HG03520 (cell line): Measurements from ENCODE around the gene ALS2.

Source experiments
- ATAC-seq: cut with Tn5 transposase; IDR thresholded peaks from one replicate; pipeline ENCODE4 v1.9.1; 2021; ENCODE audit warnings: mild to moderate bottlenecking, moderate library complexity; ENCODE audit not compliant: unreplicated experiment

The ALS2 gene

DNA sequence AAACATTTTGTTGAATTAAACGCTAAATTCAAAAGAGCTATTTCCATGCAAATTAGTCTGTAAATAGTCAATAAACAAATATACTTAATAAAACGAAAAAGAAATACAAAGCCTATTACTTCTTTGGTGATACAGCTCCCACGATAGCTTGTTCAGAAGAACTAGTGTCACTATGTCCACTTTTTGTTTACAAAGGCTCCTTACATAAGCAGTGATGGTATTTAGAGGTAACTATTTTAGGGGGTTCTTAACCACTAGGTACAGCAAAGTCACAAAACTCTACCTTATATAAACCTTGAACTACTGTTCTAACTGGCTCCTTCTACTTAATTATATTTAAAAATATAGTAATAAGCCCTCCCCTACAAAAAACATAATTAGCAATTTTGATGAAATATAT, 21.9 kb downstream of the ALS2 start:
- no peak for ATAC-seq

DNA sequence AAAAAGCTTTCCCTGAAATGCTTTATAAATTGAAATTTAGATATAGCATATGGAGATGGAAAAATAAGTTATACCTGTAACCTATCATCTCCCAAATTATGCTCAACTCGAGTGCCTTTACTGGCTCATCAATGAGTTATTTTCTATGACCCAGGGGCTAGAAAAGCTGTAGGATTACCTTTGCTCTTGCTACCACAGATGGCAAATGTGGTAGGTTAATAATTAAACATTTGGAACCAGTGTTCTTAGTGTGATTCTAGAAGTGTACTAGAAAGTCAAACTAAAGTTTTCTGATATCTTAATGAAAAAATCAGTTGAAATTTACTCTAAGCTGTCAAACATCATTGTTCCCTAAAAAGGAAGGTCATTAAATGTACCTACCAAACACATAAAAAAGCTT, 22.5 kb downstream of the ALS2 start:
- ATAC-seq, result no peak

DNA sequence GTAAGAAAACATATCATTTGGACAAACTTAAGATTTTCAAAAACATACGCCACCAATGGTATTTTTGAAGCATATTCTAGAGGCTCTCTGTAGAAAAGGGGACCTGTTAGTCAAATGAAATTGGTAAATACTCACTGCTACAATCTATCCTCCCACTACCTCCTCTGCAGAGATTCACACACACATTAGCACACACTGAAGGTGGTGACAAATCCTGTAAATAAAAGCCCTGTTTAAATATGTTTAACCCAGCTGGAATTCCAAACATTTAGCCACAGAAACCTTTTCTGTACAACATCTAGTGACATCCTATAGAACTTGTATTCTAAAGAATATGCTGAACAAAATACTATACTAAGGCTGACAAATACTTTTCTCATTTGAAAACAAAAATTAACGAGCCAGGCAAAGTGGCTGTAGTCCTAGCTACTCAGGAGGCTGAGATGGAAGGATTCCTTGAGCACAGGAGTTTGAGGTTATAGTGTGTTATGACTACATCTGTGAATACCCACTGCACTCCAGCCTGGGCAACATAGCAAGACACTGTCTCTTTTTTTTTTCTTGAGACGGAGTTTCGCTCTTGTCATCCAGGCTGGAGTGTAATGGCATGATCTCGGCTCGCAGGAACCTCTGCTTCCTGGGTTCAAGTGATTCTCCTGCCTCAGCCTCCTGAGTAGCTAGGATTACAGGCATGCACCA, 25.9 kb downstream of the ALS2 start:
- ATAC-seq, result no peak

DNA sequence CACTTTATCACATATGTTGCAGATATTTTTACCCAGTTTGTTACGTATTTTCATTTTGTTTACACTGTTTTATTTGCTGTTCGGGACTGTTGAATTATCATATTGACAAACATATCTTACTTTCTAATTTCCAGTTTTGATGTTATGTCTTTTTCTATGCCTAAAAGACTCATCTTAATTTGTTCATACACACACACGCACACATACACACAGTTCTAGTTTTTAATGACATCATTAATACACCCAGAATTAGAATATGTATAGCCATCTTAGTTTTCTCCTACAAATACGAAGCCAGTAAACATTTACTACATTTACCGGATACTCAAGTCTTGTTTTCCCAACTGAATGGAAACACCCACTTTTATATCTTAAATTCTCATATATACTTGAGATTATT, 29.2 kb downstream of the ALS2 start:
- no peak for ATAC-seq

DNA sequence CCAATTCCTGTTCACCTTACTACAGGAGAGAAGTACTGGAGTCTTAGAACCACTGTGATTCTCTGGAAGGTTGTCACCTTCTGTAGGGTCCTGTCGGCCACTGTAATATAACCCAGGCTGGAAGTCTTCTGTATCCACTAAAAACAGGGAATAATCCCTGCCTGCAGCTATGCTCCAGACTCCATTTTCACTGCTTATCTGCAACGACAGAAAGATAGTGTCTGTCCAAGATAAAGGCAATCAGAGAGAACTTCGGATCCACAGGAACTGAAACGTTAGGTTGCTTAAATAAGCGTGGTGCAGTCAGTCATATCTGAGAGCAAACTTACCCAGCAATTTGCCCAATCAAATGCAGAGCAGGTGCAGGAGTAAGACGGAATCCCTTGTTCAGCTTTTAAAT, 34.2 kb downstream of the ALS2 start:
- no peak for ATAC-seq

DNA sequence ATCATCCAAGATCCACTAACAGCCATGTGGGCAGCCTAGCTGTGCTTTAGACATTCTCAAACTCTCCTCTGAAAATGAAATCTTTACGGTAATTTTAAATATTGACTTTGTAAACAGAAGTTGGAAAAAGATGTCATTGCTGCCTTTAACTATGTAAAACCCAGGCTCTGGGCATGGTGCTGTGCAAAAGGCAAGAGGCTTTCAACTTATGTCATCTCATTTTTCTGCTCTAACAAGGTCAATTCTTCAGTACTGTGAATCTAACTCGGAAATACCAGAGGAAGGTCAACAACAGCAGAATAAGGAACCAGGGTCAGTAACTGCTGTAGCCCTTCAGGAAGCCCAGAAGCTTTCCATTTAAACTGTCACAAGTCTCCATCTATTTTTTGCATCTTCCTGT, 45.2 kb downstream of the ALS2 start:
- ATAC-seq, result no peak

DNA sequence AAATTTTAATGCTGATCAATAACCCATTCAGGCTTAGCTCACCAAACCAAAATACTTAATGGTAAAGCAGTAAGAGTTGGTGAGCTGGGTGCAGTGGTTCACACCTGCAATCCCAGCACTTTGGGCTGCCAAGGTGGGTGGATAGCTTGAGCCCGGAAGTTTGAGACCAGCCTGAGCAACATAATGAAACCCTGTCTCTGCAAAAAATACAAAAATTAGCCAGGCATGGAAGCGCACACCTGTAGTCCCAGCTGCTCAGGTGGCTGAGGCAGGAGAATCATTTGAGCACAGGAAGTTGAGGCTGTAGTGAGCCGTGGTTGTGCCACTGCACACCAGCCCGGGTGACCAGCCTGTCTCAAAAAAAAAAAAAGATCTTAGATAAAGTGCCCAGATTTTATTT, 46.6 kb downstream of the ALS2 start:
- no peak for ATAC-seq

DNA sequence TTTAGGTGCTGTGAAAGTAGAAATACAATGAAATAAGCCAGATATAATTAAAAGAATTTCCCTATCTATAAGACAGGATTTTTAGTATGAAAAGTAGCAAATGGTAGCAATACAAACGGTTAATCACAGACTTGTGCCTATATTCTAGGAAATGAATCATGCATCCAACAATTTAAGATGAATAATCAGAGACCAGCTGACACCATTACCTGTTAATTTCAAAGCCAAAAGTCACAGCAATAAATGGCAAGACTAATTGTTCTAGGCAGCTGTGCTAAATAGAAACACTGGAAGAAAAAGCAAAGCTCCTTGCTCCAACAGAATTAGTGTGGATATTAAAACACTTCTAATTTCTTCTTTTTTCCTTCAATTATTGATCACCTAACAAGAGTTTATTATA, 47.2 kb downstream of the ALS2 start:
- ATAC-seq, result no peak

DNA sequence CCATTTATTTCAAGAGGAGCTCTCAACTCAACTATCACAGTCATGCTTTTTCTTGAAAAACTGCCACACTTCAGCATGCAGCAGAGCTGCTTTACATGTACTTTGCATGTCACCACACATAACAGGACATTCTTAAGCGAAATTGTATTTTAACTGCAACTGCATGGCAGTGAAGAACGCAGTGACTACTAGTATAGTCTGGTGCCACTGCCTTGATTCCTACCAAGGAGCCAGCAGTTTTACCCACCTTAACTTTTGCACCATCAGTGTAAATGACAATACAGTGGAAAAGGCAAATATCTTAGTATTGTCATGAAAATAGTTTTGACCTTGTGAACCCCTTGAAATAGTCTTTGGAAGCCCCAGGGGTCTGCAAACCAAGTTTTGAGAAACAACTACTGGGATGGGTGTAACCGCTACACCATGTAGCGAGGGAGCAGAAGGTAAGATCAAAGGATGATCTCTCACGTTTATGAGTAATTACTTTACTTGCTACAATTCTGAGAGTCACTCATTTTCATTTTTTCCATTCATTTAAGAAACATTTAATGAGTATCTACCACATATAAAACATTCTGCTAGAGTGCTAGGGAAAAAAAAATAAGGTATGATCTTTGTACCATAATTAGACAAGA, 50.0 kb downstream of the ALS2 start:
- ATAC-seq, result no peak

DNA sequence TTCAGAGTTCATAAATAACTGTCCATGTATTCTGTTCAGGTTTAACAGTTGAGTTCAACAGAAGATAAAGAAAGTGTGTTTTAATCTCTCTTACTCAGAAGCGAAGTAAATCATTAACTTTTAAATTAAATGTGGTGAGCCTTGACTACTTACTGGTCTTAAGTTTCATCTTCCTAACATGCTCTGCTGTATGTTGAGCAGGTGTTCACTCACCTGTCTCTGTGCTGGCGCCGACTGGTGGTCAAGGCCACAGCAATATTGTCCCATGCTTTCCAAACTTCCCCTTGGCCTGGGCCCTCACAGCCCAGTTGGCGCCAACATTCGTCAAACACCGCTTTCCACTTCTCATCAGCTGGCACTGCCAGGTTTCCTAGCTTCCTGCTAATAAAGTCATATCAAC, 65.3 kb downstream of the ALS2 start:
- ATAC-seq, result no peak

DNA sequence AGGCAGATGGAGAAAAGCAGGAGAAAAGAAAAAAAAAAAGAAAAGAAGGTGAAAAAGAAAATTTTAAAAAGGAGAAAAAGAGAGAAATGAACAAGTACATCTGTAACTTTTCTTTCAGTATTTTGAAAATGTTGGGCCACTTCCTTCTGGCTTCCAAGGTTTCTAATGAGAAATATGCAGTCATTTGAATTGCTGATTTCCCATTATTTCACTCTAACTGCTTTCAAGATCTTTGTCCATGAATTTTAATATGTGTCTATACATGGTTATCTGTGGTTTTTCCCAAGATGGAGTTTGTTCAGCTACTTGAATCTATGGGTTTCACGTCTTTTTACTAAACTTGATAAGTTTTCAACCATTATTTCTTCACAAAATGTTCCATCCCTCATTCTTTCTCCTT, 68.0 kb downstream of the ALS2 start:
- no peak for ATAC-seq

DNA sequence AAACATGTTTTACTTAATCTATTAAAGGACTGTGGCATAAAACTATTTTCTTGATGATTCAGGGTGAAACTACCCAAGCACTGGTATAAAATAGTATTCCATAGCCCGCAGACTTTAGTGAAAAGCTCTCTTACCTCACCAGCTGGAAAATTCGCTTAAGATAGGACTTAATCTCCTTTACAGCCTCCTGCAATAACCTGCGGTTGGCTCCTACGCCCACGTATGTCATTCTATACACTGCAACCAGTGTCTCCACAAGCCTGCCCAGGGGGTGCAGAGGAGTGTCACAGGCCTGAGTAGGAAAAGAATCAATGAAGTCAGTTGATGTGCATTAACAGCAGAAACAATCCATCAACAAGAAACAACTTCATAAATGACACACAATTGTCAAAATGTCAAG, 71.0 kb downstream of the ALS2 start:
- no peak for ATAC-seq

DNA sequence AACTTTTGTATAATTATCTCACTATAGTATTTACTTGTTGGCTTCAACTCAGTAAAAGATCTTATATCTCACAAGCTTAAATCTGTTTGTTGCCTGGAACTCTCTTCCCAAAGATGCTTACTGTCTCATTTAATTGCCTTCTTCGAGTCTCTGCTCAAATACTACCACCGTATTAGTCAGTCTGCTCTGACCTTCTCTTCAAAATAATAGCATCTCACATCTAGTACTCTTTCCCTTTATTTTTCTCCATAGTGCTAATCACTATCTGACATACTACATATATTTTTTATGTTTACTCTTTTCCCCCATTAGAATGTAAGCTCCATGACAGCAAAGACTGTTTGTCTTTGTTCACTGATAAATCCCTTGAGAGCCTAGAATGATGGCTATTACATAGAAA, 71.7 kb downstream of the ALS2 start:
- ATAC-seq, result no peak

DNA sequence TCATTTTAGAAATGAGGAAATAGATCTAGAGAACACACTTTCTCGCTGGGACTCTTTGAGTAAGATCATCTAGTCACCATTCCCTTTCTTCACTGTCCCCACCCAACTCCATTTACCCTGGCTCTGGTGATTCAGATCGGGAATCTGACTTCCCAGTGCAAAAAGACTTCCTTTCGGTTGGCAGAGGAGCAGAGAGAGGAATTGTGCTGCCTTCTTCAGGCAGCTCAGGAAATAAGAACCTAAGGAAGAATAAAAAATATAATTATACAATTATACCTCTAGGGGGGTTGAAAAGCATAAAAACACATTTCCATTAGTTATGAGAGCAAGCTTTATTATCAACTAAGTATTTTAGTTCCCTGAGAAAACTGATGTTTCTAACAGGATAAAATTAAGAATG, 73.0 kb downstream of the ALS2 start:
- ATAC-seq, result no peak

DNA sequence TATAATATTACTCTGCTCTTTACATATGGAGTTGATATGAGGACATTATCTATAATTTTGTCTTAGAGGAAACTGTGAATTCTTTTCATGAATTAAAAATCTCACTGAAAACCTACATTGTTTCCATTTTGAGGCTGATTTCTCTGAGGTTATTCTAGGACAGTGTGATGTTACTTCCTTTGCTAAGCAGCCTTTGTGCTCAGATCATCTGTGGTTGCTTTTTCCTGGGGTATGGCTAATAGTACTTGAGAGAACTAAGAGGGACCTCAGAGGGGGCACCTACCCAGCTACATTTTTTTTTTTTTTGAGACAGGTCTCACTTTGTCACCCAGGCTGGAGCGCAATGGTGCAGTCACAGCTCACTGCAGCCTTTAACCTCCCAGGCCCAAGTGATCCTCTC, 73.6 kb downstream of the ALS2 start:
- no peak for ATAC-seq

DNA sequence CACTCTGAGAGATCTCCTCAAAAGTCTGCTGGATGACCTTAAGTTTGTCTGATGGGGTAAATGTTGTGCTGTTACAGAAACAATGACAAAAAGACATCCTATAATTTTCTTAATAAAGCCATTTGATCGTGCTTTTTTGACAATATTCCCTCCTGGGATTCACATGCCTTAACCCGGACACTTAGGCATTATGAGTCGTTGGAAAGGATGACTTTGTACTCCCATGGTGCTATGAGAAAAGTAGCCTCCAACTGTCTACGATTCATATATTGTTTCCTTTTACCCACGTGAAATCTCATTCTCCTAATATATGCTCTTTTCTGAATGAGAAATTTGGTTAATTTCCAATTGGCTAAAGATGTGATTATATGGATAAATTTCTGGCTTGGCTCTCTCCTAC, 76.2 kb downstream of the ALS2 start:
- ATAC-seq, result no peak

DNA sequence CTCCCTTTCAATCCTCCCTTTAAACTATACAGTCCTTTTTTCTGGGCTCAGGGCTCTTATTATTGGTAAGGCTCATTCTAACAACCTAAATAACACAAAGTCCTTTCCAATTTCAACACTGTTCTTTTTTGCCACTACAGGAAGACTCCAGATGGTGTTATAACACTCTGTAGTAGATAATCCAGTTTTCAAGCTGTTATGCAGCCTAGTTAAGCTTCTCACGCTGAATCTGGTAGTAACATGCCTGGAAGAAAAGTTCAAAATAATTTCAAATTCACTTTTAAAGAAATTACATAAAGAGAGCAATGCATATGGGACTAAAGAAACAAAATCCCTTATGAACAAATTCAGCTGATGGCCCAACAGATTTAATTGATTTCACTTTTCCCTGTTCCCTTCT, 79.1 kb downstream of the ALS2 start:
- ATAC-seq, result no peak

DNA sequence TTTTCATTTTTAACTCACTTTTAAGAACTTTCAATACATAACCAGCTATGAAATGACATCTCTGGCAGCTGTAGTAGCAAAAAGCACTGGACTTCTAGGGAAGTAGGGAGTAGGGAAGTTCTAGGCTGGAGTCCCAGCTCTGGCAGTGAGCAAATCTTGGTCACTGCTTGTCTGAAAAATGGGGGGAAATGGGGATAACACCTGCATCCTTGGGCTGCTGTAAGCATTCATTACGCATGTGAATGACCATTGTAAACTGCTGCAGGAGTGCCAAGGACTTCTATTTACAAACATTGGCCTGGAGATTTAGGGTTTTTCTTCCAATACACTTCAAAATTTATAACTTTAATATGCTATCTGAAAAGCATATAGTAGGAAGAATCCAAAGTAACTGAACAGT, 81.3 kb downstream of the ALS2 start:
- ATAC-seq, result no peak

DNA sequence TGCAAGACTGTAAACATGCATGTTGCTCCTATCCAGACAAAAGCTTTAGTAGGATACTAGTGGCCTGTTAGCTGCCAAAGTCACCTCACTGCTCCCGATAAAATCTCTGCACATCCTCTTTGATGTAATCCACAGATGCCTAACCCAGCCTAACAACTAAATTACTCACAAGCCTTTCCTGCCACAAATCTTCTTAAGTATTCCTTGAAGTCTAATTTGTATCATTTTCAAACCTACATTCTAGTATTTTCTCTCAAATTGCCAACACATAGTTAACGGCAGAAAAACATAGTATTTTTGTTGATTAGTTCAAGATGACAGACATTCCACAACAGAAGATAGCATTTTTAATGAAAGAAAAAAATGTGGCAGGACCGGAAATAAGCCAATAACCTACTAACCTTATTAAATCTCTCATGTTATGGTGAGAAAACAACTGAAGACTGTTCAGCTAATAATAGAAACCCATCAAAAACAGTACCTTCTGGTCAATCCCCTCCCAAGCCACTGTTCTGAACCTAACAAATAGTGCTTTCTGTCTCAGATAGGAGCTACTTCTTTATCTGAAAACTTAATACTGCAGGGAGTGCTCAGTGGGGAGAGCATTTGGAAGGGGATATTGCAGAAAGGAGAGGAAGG, 82.0 kb downstream of the ALS2 start, which contains the start of gene MPP4:
TSS of gene MPP4 (minus strand) at position 57 of the 639 bp plus-strand sequence. CDS start 4,690 bp downstream, outside the sequence.
- no peak for ATAC-seq

DNA sequence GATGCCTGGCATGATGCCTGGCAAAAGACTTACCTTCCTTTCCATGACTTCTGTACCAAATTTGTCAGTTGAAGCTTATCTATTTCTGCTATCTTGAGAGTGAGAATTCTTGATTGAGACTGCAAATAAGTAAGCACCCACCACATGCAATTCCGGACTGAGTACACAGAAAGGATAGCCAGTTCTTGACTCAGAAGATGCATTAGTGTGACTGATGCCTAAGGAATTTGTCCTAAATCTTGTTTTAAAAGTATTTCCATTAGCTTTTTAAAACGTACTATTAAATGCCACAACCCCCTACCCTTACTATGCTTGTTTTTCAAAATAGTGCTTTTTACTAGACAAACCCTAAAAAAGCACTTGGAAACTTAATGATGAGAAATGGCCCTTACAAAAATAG, 82.8 kb downstream of the ALS2 start:
- ATAC-seq, result no peak

DNA sequence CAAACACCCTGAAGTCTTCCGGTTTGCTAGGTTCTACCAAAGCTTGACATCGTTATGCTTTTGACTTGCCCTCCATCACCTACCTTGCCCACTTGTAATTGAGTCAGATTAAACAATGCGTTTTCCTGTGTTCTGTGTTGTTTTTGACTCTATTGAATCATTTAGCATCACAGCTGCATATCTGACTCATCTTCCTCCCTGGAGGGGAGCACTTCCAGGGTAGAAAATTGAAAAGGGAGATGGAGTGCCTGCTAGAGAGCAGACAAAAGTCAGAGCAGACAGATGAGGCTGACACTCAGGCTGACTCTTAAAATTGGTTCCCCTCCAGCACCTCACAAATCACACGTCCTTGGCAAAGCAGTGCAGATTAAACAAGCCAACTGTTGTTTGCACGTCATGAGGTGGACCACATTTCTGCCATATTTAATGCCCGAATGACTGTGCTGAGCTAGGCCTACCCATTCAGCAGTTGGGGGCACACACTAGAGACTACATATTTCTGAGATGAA, 84.5 kb downstream of the ALS2 start:
- ATAC-seq, result no peak

DNA sequence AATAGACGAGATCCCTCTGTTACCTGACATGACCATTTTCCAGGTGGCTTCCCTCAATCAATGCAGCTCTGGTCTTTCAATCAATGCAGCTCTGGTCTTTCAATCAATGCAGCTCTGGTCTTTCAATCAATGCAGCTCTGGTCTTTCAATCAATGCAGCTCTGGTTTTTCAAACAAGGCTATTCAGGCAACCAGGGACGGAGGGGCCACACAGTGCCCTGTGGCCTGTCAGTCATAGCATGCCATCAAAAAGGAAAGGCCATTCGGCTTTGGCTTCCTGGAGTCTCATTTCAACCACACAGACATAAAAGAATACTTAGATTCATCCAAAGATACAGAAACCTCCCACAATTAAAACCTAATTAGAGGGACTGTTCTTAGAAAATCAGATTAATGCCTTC, 95.6 kb downstream of the ALS2 start:
- no peak for ATAC-seq
